Activated naive CD4-positive, alpha-beta T cell treated with anti-CD3 and anti-CD28 coated beads, Interleukin-2, amount 50 U/mL, for 72 hours (primary cell): ENCODE results near the gene DHRS3. TPM values are rescaled to one million over a fixed set of nuclear protein-coding genes. Genes with fewer than 3 reads are reported as not detected.

Source experiments
- ATAC-seq, 2 donors: fragments of 150-1000 bp; cut with Tn5 transposase; 2 replicates each; pipeline ENCODE4 v1.10.0; 2021; ENCODE audit warnings: mild to moderate bottlenecking in 2 of 2, moderate library complexity in 2 of 2
- DNase-seq, 2 donors: peaks; one replicate each; pipeline ENCODE4 v3.0.0; 2021 to 2022; ENCODE audit warnings: low spot score in 2 of 2
- H3K27ac Mint-ChIP-seq, 2 donors: one replicate each; pipeline ENCODE4 v1.8.0; 2022; ENCODE audit warnings: mild to moderate bottlenecking in 2 of 2, mixed read lengths in 2 of 2
- H3K36me3 Mint-ChIP-seq, 2 donors: one replicate each; pipeline ENCODE4 v1.8.0; 2022; ENCODE audit warnings: mixed read lengths in 2 of 2
- H3K9me3 Mint-ChIP-seq, 2 donors: one replicate each; pipeline ENCODE4 v1.8.0; 2022; ENCODE audit warnings: mixed read lengths in 2 of 2
- total RNA-seq, 2 donors: library from RNA; stranded (reverse); gene quantifications; one replicate each; pipeline ENCODE4 v1.2.3, GENCODE V29; 2022

DHRS3 gene
- total RNA-seq, 2 donors from 2014 or later = 85.2 to 93.9 TPM

- peaks cover 12 to 36% of the 10 kb centered on the region in 2 donors for H3K36me3 Mint-ChIP-seq
- no peak for DNase-seq
- H3K9me3 Mint-ChIP-seq = peaks cover 20 to 28% of the 10 kb centered on the region in 2 donors
- no peak for ATAC-seq
- H3K27ac Mint-ChIP-seq = no peak overlapping the region
Observed at GRCh38 chr1:12644237-12644636, 26.2 kb upstream of the DHRS3 start.

- no peak for DNase-seq
- Mint-ChIP-seq H3K36me3 (peaks cover 14 to 36% of the 10 kb centered on the region in 2 donors), H3K27ac (no peak within 1 kb of the TSS), H3K9me3 (peaks cover 22 to 33% of the 10 kb centered on the region in 2 donors)
- no peak for ATAC-seq
Observed at GRCh38 chr1:12643785-12644184, 25.8 kb upstream of the DHRS3 start, which contains the start of gene AADACL4. Gene AADACL4, plus strand, starts transcription at chr1:12644085. Its CDS starts 462 bp downstream, at chr1:12644547.

GRCh38 chr1:12643079-12643478 lies 25.1 kb upstream of the DHRS3 start:
- peaks cover 22 to 36% of the 10 kb centered on the region in 2 donors for H3K9me3 Mint-ChIP-seq
- H3K36me3 Mint-ChIP-seq = peaks cover 14 to 36% of the 10 kb centered on the region in 2 donors
- H3K27ac Mint-ChIP-seq = no peak overlapping the region
- no peak for ATAC-seq
- DNase-seq = no peak

GRCh38 chr1:12640958-12641272 lies 22.9 kb upstream of the DHRS3 start:
- Mint-ChIP-seq H3K9me3 (peaks cover 22 to 36% of the 10 kb centered on the region in 2 donors), H3K27ac (no peak overlapping the region), H3K36me3 (peaks cover 14 to 36% of the 10 kb centered on the region in 2 donors)
- ATAC-seq (no peak), DNase-seq (no peak)

- DNase-seq (no peak), ATAC-seq (no peak)
- Mint-ChIP-seq H3K9me3 (peaks cover 22 to 36% of the 10 kb centered on the region in 2 donors), H3K36me3 (peaks cover 14 to 36% of the 10 kb centered on the region in 2 donors), H3K27ac (no peak overlapping the region)
Observed at GRCh38 chr1:12640237-12640957, 22.4 kb upstream of the DHRS3 start.

- Mint-ChIP-seq H3K9me3 (peaks cover 22 to 36% of the 10 kb centered on the region in 2 donors), H3K27ac (no peak overlapping the region), H3K36me3 (peaks cover 14 to 32% of the 10 kb centered on the region in 2 donors)
- DNase-seq (no peak), ATAC-seq (no peak)
Observed at GRCh38 chr1:12637693-12638092, 19.7 kb upstream of the DHRS3 start.

- ATAC-seq = no peak
- H3K9me3 Mint-ChIP-seq = peaks cover 18 to 28% of the 10 kb centered on the region in 2 donors
- DNase-seq = no peak
- H3K27ac Mint-ChIP-seq = no peak overlapping the region
- peaks cover 14 to 21% of the 10 kb centered on the region in 2 donors for H3K36me3 Mint-ChIP-seq
Observed at GRCh38 chr1:12636098-12636950, 18.3 kb upstream of the DHRS3 start.

- Mint-ChIP-seq H3K27ac (no peak overlapping the region), H3K9me3 (peaks cover 7 to 13% of the 10 kb centered on the region in 2 donors), H3K36me3 (peaks cover 5 to 7% of the 10 kb centered on the region in 2 donors)
- DNase-seq = no peak
- no peak for ATAC-seq
Observed at GRCh38 chr1:12634696-12635202, 16.7 kb upstream of the DHRS3 start.

GRCh38 chr1:12634156-12634555 lies 16.1 kb upstream of the DHRS3 start:
- H3K36me3 Mint-ChIP-seq = peaks cover 0 to under 1% of the 10 kb centered on the region in 2 donors
- H3K9me3 Mint-ChIP-seq = peaks cover 1 to 7% of the 10 kb centered on the region in 2 donors
- peak overlapping the region in 1 of 2 donors; percentile 2 for H3K27ac Mint-ChIP-seq
- ATAC-seq = no peak
- DNase-seq = no peak

- Mint-ChIP-seq H3K36me3 (no peaks in the 10 kb centered on the region), H3K27ac (no peak overlapping the region), H3K9me3 (no peaks in the 10 kb centered on the region)
- ATAC-seq (no peak), DNase-seq (no peak)
Observed at GRCh38 chr1:12631571-12631970, 13.6 kb upstream of the DHRS3 start.

- H3K9me3 Mint-ChIP-seq = no peaks in the 10 kb centered on the region
- H3K36me3 Mint-ChIP-seq = no peaks in the 10 kb centered on the region
- ATAC-seq (no peak), DNase-seq (no peak)
- H3K27ac Mint-ChIP-seq = no peak overlapping the region
Observed at GRCh38 chr1:12630946-12631530, 13.0 kb upstream of the DHRS3 start.

GRCh38 chr1:12629985-12630760 lies 12.2 kb upstream of the DHRS3 start:
- Mint-ChIP-seq H3K9me3 (no peaks in the 10 kb centered on the region), H3K36me3 (no peaks in the 10 kb centered on the region), H3K27ac (no peak overlapping the region)
- ATAC-seq (no peak), DNase-seq (no peak)

GRCh38 chr1:12629511-12629956 lies 11.5 kb upstream of the DHRS3 start:
- DNase-seq (no peak), ATAC-seq (no peak)
- H3K36me3 Mint-ChIP-seq = no peaks in the 10 kb centered on the region
- H3K9me3 Mint-ChIP-seq = no peaks in the 10 kb centered on the region
- no peak overlapping the region for H3K27ac Mint-ChIP-seq

- Mint-ChIP-seq H3K36me3 (no peaks in the 10 kb centered on the region), H3K9me3 (no peaks in the 10 kb centered on the region), H3K27ac (no peak overlapping the region)
- DNase-seq (no peak), ATAC-seq (no peak)
Observed at GRCh38 chr1:12627296-12627695, 9.3 kb upstream of the DHRS3 start.

- Mint-ChIP-seq H3K27ac (no peak overlapping the region), H3K36me3 (no peaks in the 10 kb centered on the region), H3K9me3 (no peaks in the 10 kb centered on the region)
- ATAC-seq (no peak), DNase-seq (no peak)
Observed at GRCh38 chr1:12626888-12627287, 8.9 kb upstream of the DHRS3 start.

- Mint-ChIP-seq H3K36me3 (no peaks in the 10 kb centered on the region), H3K27ac (no peak overlapping the region), H3K9me3 (no peaks in the 10 kb centered on the region)
- ATAC-seq (no peak), DNase-seq (no peak)
Observed at GRCh38 chr1:12625276-12625675, 7.3 kb upstream of the DHRS3 start.
